GM19328 (cell line): ENCODE results near the gene ORMDL3.
"Not testable (repeated sequence)": the region's sequence is repeated elsewhere in the genome, so short reads cannot be mapped to it uniquely, and the experiment has no call there.

Experiments used
- ATAC-seq: cut with Tn5 transposase; IDR thresholded peaks from one replicate; pipeline ENCODE4 v1.9.1; 2021; ENCODE audit warnings: mild to moderate bottlenecking, moderate library complexity; ENCODE audit not compliant: unreplicated experiment

Gene ORMDL3

DNA sequence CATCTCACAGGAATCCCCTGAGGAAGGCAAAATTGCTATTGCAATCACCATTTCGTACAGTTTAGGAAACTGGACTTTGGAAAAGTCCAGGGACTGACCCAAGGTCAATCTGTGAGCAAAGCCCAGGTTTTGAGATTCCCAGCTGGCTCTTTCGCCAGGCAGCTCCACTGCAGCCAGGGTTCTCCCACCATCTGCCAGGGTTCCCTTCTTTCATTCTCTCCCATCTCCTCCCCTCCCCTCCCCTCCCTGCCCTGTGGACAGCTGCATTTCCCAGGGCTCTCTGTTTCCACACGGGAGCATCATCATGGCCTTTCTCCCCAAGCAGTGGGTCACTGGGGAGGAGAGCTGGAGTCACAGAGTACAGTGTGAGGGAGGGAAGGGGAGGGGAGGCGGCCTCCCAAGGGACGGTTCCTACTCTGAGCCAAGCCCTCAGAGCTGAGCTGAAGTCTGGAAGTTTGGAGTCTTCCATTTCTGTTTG lies 23.5 kb upstream of the ORMDL3 start:
- ATAC-seq = no peak

GRCh38 chr17:39949028-39949427 lies 21.6 kb upstream of the ORMDL3 start:
- no peak for ATAC-seq

- ATAC-seq = not testable (repeated sequence)
These were observed 21.1 kb upstream of the ORMDL3 start for GRCh38 chr17:39948489-39948828.

DNA sequence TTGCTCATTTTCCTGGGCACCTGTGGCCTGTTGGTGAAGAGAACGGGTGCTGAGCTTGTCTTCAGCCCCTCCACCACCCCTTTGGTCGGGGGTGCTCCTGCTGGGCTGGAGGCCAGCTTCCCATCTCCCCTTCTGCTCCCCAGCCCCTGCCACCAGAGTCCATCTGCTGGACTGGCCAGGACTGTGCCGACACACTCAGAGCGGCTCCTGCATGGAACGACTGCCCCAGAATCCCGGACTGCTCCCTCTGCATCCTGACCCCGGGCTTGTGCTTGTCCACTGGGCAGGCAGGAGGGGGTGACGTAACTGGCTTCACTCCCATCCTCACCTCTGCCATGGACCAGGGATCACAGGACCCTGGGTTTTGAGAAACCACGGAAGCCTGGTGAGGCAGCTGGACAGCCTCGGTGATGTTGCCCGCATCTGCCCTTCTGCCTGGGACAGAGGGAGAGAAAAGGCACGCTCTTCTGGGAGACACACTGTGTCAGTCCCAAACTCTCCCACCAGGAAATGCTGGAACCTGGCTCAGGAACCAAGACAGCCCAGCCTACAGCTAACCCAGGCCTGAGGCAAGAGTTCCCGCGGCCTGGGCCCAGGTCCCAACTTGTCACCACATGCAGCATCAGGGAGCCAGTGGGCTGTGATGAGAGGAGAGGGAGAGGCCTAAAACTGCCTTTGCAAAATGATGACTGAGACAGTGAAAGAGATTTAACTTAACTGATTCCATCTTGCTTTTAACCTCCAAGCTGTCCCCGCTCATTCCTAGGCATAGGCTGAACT lies 19.3 kb upstream of the ORMDL3 start:
- ATAC-seq = no peak

GRCh38 chr17:39944393-39944711 lies 17.0 kb upstream of the ORMDL3 start:
- ATAC-seq = no peak

GRCh38 chr17:39943702-39944392 lies 16.4 kb upstream of the ORMDL3 start:
- ATAC-seq = no peak

- ATAC-seq = no peak
These were observed 12.4 kb upstream of the ORMDL3 start for GRCh38 chr17:39939588-39940419.

DNA sequence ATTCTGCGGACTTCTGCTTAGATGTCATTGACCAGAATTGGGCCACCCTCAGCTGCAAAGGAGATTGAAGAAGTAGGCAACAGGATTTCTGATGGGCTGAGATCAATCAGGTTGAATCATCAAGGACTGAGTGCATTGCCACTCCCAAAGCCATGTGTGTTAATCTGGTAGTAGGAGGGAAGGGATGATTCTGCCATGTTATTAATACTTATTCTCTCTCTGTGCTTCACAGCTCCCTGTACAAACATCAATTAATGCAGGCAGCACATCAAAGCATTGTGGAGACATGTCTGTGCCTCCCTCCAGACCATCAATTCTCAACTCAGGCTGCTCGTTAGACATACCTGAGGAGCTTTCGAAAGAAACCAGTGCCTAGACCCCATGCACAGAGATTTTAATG lies 11.7 kb upstream of the ORMDL3 start:
- no peak for ATAC-seq

DNA sequence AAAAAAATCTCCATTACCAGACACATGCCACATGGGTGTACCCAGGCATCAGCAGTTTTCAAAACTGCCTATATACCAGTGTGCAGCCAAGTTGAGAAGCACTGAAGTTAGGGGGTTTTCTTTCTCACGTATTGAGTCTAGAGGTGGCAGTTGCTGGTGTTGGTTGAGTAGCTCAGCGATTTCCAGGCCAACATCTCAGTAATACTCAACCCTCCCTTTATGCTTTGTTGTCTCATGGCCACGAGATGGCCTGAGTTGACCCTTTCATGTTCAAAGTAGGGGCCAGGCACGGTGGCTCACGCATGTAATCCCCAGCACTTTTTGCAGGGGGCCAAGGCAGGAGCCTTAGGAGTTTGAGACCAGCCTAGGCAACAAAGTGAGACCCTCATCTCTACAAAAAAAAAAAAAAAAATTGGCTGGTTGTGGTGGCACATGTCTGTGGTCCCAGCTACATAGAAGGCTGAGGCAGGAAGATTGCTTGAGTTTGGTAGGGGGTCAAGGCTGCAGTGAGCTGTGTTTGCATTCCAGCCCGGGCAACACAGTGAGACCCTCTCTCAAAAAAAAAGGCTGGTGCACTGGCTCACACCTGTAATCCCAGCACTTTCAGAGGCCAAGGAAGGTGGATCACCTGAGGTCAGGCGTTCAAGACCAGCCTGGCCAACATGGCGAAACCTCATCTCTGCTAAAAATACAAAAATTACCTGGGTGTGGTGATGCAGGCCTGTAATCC lies 10.9 kb upstream of the ORMDL3 start:
- no peak for ATAC-seq

DNA sequence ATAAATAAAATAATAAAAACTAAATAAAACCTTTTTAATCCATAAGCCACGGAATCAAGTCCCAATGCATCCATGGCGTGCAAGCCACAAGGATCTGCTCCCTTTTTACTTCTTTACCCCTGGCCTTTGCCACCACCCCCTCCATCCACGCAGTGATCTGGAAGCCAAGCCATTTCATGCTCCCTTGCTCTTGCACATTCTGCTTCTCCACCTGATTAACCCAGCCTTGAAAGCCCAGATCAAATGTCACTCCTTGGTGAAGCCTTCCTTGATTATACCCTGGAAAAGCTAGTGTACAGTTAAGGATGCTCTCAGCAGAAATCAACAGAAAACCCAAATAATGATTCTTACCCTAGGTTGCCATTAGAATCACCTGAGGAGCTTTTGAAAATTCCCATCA lies 10.0 kb upstream of the ORMDL3 start:
- no peak for ATAC-seq

DNA sequence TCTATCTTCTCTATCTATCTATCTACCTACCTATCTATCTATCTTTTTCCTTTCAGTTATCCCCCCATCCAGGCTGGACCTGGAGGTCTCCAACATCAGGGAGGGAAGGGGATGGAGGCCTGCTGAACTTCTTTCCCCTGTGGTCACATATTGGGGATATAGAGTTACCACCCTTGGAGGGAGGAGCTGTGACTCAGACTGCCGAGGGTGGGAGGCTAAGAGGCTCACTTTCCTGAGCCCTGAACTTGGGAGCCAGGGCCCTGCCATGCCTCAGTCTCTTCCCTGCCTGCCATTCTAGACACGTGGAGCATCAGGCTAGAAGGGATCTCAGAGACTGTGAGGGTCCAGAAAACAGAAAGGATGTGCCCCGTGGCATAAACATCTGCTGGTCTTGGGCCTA lies 8.5 kb upstream of the ORMDL3 start:
- no peak for ATAC-seq

DNA sequence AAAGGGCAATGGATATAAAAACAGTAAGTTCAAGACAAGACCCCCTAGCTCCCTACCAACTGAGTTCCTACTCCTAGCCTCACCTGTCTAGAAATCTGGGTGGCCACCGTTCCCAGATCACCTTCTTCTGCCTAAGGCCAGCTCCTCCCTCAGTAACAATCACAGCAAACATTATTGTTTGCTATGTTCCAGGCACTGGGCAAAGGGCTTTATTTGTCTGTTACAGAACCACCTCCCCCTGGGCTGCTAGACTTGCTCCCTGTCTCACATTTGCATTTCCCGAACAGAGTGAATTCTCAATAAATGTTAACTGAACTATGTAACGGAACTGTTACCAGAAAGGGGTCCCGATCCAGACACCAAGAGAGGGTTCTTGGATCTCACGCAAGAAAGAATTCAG lies 6.9 kb upstream of the ORMDL3 start:
- ATAC-seq = no peak

GRCh38 chr17:39933912-39934311 lies 6.5 kb upstream of the ORMDL3 start:
- no peak for ATAC-seq

DNA sequence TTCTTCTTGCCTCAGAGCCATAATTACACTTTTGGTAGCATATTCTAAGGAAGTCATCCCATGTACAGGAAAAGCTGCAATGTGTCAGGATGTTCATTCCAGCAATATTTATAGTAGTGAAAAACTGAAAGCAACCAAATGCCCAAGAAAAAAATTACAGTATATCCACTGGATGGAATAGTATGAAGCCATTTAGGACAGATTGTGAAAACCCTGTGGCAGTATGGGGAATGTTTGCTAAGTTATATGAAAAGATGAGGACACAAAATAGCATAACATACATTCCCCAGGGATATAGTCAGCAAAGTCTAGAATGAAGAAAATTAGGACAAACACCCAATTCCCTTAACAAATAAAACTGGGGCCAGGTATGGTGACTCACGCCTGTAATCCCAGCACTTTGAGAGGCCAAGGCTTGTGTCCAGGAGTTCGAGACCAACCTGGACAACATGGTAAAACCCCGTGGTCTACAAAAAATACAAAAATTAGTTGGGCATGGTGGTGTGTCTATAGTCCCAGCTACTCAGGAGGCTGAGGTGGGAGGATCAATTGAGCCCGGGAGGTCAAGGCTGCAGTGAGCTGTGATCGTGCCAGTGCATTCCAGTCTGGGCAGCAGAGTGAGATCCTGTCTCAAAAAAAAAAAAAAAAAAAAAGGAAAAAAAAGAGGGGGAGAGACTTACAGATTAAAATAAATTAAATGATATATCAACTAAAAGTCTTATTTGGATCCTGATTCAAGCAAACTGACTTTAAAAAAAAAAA lies 2.4 kb upstream of the ORMDL3 start:
- no peak for ATAC-seq

- ATAC-seq = no peak
These were observed 1.7 kb upstream of the ORMDL3 start for GRCh38 chr17:39928858-39929645.

DNA sequence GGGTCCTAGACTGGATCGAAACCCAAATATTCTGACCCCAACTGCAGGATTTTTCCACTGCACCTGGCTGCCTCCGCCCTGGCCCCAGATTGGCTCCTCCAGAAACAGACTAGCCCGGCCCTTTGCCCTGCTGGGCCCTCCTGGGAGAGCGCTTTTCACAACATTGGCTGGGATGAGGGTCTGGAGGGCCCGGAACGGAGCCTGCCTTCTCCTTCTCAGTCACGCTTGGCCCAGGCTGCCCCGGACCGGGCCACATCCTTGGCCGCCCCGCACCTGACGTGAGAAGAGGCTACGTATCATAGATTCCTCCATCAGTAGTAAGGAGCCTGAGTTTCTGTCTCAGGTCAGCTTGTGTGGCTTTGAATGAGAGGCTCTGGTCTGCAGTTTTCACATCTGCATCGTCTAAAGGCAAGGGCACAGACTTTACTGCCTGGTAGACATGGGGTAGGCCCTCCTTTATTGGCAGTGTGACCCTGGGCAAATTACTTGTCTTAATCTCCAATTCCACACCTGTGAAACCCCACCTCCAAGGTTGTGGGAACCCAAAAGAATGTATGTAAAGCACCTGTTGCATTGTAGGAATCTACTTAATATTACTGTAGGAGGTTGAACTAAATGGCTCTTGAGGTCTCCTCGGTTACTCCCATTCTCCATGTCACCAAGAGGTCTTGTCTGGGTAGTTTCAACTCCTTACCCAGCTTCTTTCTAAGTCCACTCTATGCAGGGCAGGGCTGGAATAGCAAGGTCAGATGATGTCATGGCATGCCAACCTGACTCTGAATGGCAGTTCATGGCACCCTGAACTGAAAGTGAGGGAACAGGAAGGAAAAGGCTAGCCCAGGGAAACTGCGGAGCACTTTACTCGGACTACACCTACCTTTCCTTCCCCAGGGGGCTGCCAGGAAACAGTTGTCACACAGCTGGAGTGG lies 792 bp upstream of the ORMDL3 start:
- ATAC-seq = peak; percentile 19

GRCh38 chr17:39926588-39927100 lies 757 bp downstream of the ORMDL3 start:
- ATAC-seq = no peak

GRCh38 chr17:39926135-39926587 lies 1.2 kb downstream of the ORMDL3 start:
- ATAC-seq = no peak
